ENCODE results near the gene GPR17. TPM values are rescaled to one million over a fixed set of nuclear protein-coding genes. Genes with fewer than 3 reads are reported as not detected.

GPR17 gene
- total and polyA plus RNA-seq, 2 experiments from 2014 or later, result not detected

DNA sequence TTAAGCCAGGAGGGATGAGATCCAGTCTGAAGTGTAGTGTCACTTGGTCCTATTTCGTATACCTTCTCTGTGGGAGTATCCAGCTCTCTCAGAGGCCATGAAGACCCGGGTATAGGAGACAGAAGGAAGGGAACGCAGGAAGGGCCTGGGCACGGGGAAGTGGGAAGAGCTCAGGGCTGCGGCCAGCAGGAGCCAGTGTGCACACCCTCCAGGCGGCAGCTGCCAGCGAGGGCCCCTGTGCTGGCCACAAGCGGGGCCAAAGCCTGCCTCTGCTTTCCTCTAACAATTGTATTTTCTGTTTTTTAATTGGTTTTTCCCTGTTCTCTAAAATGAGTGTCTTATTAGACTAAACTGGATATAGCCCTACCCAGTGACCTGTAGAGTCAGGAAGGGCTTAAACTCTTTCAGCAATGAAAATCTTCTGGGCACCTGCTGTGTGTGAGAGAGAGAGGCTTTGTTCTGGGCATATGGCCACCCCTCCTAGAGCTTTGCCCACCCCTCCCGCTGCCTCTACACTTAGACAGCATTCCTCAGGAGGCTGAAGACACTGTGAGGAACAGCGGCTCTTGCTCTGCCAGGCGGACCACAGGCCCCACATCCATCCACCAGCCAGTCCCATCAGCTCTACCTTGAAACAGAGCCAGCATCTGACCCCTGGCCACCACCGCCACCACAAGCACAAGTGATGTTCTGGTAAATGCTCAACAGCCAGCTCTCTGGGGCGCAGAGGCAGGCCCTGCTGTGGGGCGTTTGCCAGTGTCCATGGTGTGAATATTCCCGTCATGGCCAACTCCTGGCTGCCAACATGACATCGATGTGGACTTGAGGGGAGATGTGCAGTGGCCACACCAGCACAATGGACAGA is 9.5 kb downstream of the GPR17 start:
- no peak overlapping the region for H3K4me3 ChIP-seq
- no peak overlapping the region for H3K27ac ChIP-seq (ENCODE audit: low read depth)
- Mint-ChIP-seq H3K27ac (no peak overlapping the region), H3K4me1 (peaks cover 6% of the 10 kb centered on the region; the same call in 2 of the 3 replicates), H3K4me3 (no peak overlapping the region), H3K9me3 (no peaks in the 10 kb centered on the region), H3K36me3 (ENCODE audit: low read depth) (no peaks in the 10 kb centered on the region; the same call in 2 of the 3 replicates), H3K27me3 (ENCODE audit: insufficient read depth, low read depth, poor library complexity) (peaks cover 18% of the 10 kb centered on the region)
- no peaks in the 10 kb centered on the region for H3K4me1 ChIP-seq (ENCODE audit: insufficient read depth)
- H3K4me2 ChIP-seq, result no peak overlapping the region
- no peaks in the 10 kb centered on the region for H3K79me2 ChIP-seq (replicated peaks; ENCODE audit: insufficient read depth)
- TF ChIP-seq ETS1 (IDR thresholded peaks at IDR 0.05) (no peak), ZNF331 (CRISPR knock-in tag; IDR thresholded peaks at IDR 0.05; ENCODE audit: low read depth) (no peak), ZNF114 (CRISPR knock-in tag; IDR thresholded peaks at IDR 0.05) (no peak), JUNB (IDR thresholded peaks at IDR 0.05; ENCODE audit: unreplicated experiment) (no peak), STAT1 (IDR thresholded peaks at IDR 0.05; ENCODE audit: unreplicated experiment) (no peak), CREB1 (CRISPR knock-in tag; IDR thresholded peaks at IDR 0.05; ENCODE audit: low read depth) (no peak), ZNF462 (CRISPR knock-in tag; IDR thresholded peaks at IDR 0.05) (no peak), NANOG (IDR thresholded peaks at IDR 0.05; ENCODE audit: borderline replicate concordance) (no peak)
- TF ChIP-seq, protein P1, sequence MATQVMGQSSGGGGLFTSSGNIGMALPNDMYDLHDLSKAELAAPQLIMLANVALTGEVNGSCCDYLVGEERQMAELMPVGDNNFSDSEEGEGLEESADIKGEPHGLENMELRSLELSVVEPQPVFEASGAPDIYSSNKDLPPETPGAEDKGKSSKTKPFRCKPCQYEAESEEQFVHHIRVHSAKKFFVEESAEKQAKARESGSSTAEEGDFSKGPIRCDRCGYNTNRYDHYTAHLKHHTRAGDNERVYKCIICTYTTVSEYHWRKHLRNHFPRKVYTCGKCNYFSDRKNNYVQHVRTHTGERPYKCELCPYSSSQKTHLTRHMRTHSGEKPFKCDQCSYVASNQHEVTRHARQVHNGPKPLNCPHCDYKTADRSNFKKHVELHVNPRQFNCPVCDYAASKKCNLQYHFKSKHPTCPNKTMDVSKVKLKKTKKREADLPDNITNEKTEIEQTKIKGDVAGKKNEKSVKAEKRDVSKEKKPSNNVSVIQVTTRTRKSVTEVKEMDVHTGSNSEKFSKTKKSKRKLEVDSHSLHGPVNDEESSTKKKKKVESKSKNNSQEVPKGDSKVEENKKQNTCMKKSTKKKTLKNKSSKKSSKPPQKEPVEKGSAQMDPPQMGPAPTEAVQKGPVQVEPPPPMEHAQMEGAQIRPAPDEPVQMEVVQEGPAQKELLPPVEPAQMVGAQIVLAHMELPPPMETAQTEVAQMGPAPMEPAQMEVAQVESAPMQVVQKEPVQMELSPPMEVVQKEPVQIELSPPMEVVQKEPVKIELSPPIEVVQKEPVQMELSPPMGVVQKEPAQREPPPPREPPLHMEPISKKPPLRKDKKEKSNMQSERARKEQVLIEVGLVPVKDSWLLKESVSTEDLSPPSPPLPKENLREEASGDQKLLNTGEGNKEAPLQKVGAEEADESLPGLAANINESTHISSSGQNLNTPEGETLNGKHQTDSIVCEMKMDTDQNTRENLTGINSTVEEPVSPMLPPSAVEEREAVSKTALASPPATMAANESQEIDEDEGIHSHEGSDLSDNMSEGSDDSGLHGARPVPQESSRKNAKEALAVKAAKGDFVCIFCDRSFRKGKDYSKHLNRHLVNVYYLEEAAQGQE (IDR thresholded peaks at IDR 0.05; ENCODE audit: unreplicated experiment), result no peak
- H3F3A ChIP-seq (replicated peaks; ENCODE audit: low read depth), result no peaks in the 10 kb centered on the region
- peak; percentile 47 for ATAC-seq
- no peak overlapping the region for H2AFZ ChIP-seq
- no peaks in the 10 kb centered on the region for H3K27me3 ChIP-seq (ENCODE audit: insufficient read depth)
- H4K20me1 ChIP-seq (replicated peaks; ENCODE audit: insufficient read depth), result no peaks in the 10 kb centered on the region; the same call in 1 of the 2 replicates
- no peak for DNase-seq (ENCODE audit: low spot score)
- H3K9me2 ChIP-seq (ENCODE audit: insufficient read depth), result no peaks in the 10 kb centered on the region
- no peaks in the 10 kb centered on the region for H3K36me3 ChIP-seq (ENCODE audit: insufficient read depth)

Data from GM23338 (cell line).